ENCODE results near the gene UBAC1. TPM values are rescaled to one million over a fixed set of nuclear protein-coding genes. Genes with fewer than 3 reads are reported as not detected.

Gene UBAC1
- total RNA-seq, 1 experiment from 2014 or later, result 55.6 TPM

- TF ChIP-seq, protein P1, sequence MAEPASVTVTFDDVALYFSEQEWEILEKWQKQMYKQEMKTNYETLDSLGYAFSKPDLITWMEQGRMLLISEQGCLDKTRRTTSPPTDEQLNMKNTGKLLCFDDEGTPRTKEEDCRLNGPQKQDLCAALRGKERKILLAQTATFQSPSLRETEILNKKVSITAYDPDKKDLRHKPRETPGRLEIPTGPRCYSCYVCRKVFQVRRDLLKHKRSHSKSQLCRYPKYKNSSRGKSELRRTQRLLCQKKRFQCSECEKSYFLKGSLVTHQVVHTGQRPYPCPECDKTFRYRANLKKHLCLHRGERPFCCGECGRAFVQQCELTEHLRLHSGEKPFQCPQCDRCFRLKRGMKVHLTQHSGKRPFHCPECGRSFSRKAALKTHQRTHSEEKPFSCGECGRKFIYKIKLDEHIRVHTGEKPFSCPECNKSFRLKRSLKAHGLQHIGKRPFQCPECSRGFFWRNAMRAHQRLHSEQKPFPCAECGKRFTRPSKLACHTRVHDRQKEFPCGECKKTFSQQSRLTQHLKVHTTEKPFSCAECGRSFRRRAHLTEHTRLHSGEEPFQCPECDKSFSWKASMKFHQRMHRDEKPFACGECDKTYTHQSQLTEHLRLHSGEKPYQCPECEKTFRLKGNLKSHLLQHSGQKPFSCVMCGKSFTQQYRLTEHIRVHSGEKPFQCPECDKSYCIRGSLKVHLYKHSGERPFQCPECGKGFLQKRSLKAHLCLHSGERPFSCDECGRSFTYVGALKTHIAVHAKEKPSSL (CRISPR knock-in tag; conservative IDR thresholded peaks at IDR 0.05), result no peak
- TF ChIP-seq CTCF (IDR thresholded peaks at IDR 0.05), result no peak
- no peak for TF ChIP-seq ETV6 (CRISPR knock-in tag; IDR thresholded peaks at IDR 0.05)
- TF ChIP-seq ZNF671 (CRISPR knock-in tag; IDR thresholded peaks at IDR 0.05), result no peak
- TF ChIP-seq SMAD3 (CRISPR knock-in tag; IDR thresholded peaks at IDR 0.05; ENCODE audit: borderline replicate concordance), result no peak
- 0 out of 2 replicates have a peak, but pooled peaks have one; percentile 75 for TF ChIP-seq ZNF219 (CRISPR knock-in tag; IDR thresholded peaks at IDR 0.05; ENCODE audit: borderline replicate concordance)
- no peak for TF ChIP-seq ZBTB21 (CRISPR knock-in tag; IDR thresholded peaks at IDR 0.05; ENCODE audit: borderline replicate concordance)
Observed at GRCh38 chr9:135908093-135908753, 53.0 kb downstream of the UBAC1 start (continued).

DNA sequence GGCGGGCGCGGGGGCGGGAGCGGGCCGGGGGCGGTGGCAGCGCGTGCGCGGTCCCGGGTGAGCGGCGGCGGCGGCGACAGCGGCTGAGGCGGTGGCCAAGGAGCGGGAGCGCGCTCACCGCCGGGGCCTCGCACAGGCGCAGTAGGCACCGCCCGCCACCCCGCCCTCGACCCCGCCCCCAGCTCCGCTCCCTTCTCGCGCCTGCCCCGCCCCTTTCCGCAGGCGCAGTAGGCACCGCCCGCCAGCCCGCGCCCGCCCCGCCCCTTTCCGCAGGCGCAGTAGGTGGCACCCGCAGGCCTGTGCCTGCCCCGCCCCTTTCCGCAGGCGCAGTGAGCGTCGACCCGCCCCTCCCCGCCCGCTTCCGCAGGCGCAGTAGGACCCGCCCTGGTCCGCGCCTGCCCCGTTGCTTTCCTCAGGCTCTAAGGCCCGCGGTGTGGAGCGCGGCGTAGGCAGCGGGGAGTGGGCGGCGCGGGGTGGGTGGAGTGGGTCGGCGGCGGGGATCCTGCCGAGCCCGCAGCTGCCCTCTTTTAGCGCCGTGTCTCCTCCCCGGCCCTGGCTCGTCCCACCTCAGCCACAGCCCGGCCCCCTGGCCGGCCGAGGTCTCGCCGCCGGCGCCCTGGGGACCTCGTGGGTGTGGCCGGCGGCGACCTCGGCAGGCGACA is 53.6 kb downstream of the UBAC1 start, which contains the start of gene CAMSAP1:
Gene CAMSAP1, minus strand, starts transcription at position 116 of the 662 bp plus-strand sequence. CDS start 387 bp downstream, outside the sequence.
- ATAC-seq (peak; percentile 86), DNase-seq (ENCODE audit: low spot score) (peak; percentile 91)
- Mint-ChIP-seq H3K36me3 (peaks cover 50% of the 10 kb centered on the region), H3K9me3 (peaks cover 21% of the 10 kb centered on the region), H3K4me1 (peaks cover 46% of the 10 kb centered on the region), H3K27me3 (ENCODE audit: low read depth) (peaks cover 17% of the 10 kb centered on the region), H3K4me3 (peak within 1 kb of the TSS; percentile 85), H3K27ac (no peak within 1 kb of the TSS)
- ChIA-PET POLR2A (no interaction called here), CTCF (interaction anchor here (0.6 to 1.0 kb wide), 11 partner anchors 12 to 1582 kb away, joined by 3 to 7 read pairs (median 3); no protein-coding TSS in a partner anchor)
- TF ChIP-seq, protein P2, sequence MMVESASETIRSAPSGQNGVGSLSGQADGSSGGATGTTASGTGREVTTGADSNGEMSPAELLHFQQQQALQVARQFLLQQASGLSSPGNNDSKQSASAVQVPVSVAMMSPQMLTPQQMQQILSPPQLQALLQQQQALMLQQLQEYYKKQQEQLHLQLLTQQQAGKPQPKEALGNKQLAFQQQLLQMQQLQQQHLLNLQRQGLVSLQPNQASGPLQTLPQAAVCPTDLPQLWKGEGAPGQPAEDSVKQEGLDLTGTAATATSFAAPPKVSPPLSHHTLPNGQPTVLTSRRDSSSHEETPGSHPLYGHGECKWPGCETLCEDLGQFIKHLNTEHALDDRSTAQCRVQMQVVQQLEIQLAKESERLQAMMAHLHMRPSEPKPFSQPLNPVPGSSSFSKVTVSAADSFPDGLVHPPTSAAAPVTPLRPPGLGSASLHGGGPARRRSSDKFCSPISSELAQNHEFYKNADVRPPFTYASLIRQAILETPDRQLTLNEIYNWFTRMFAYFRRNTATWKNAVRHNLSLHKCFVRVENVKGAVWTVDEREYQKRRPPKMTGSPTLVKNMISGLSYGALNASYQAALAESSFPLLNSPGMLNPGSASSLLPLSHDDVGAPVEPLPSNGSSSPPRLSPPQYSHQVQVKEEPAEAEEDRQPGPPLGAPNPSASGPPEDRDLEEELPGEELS (CRISPR knock-in tag; IDR thresholded peaks at IDR 0.05), result 0 out of 2 replicates have a peak, but pooled peaks have one; percentile 83
- TF ChIP-seq, protein P3, sequence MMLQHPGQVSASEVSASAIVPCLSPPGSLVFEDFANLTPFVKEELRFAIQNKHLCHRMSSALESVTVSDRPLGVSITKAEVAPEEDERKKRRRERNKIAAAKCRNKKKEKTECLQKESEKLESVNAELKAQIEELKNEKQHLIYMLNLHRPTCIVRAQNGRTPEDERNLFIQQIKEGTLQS (CRISPR knock-in tag; conservative IDR thresholded peaks at IDR 0.05), result no peak
- TF ChIP-seq ZNF121 (CRISPR knock-in tag; IDR thresholded peaks at IDR 0.05) (no peak), ZNF396 (CRISPR knock-in tag; IDR thresholded peaks at IDR 0.05; ENCODE audit: borderline replicate concordance) (no peak), ATF6 (CRISPR knock-in tag; IDR thresholded peaks at IDR 0.05) (no peak), ELF4 (CRISPR knock-in tag; IDR thresholded peaks at IDR 0.05; ENCODE audit: low read depth) (0 out of 2 replicates have a peak, but pooled peaks have one; percentile 57), NR2C2 (CRISPR knock-in tag; IDR thresholded peaks at IDR 0.05) (no peak), ZNF423 (CRISPR knock-in tag; IDR thresholded peaks at IDR 0.05) (peak; percentile 48; the same call in 1 of the 2 replicates), PREB (CRISPR knock-in tag; IDR thresholded peaks at IDR 0.05; ENCODE audit: borderline replicate concordance) (no peak), CBFB (CRISPR knock-in tag; IDR thresholded peaks at IDR 0.05; ENCODE audit: low read depth) (0 out of 2 replicates have a peak, but pooled peaks have one; percentile 52)
- TF ChIP-seq, protein P4, sequence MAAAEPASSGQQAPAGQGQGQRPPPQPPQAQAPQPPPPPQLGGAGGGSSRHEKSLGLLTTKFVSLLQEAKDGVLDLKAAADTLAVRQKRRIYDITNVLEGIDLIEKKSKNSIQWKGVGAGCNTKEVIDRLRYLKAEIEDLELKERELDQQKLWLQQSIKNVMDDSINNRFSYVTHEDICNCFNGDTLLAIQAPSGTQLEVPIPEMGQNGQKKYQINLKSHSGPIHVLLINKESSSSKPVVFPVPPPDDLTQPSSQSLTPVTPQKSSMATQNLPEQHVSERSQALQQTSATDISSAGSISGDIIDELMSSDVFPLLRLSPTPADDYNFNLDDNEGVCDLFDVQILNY (CRISPR knock-in tag; IDR thresholded peaks at IDR 0.05), result peak; percentile 59; the same call in 1 of the 2 replicates
- TF ChIP-seq, protein P5, sequence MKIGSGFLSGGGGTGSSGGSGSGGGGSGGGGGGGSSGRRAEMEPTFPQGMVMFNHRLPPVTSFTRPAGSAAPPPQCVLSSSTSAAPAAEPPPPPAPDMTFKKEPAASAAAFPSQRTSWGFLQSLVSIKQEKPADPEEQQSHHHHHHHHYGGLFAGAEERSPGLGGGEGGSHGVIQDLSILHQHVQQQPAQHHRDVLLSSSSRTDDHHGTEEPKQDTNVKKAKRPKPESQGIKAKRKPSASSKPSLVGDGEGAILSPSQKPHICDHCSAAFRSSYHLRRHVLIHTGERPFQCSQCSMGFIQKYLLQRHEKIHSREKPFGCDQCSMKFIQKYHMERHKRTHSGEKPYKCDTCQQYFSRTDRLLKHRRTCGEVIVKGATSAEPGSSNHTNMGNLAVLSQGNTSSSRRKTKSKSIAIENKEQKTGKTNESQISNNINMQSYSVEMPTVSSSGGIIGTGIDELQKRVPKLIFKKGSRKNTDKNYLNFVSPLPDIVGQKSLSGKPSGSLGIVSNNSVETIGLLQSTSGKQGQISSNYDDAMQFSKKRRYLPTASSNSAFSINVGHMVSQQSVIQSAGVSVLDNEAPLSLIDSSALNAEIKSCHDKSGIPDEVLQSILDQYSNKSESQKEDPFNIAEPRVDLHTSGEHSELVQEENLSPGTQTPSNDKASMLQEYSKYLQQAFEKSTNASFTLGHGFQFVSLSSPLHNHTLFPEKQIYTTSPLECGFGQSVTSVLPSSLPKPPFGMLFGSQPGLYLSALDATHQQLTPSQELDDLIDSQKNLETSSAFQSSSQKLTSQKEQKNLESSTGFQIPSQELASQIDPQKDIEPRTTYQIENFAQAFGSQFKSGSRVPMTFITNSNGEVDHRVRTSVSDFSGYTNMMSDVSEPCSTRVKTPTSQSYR (CRISPR knock-in tag; IDR thresholded peaks at IDR 0.05), result no peak

All from WTC11 (cell line).